Mononuclear cell (primary cell): ENCODE measurements around the gene SNRNP25. TPM values are rescaled to one million over a fixed set of nuclear protein-coding genes. Genes with fewer than 3 reads are reported as not detected.
"Not testable (repeated sequence)": the region's sequence is repeated elsewhere in the genome, so short reads cannot be mapped to it uniquely, and the experiment has no call there.

ENCODE experiments used
- H3K27me3 ChIP-seq: 2 replicates; pipeline ENCODE4 v1.6.0; 2011; ENCODE audit warnings: low read length, control low read depth; ENCODE audit not compliant: insufficient read depth
- H3K4me1 ChIP-seq: 2 replicates; pipeline ENCODE4 v1.5.1; 2011; ENCODE audit warnings: mild to moderate bottlenecking, low read length, control low read depth; ENCODE audit not compliant: insufficient read depth
- H3K4me3 ChIP-seq: 2 replicates; pipeline ENCODE4 v1.5.1; 2011; ENCODE audit warnings: mild to moderate bottlenecking, low read length, moderate library complexity
- H3K9me3 ChIP-seq: 2 replicates; pipeline ENCODE4 v1.5.1; 2011; ENCODE audit warnings: low read depth, mild to moderate bottlenecking, control low read depth, low read length
- total RNA-seq: library from RNA; depleted of rRNA; stranded (reverse); fragments of >200 nt; gene quantifications from one replicate; pipeline ENCODE4 v1.2.3, GENCODE V29; 2012

Gene SNRNP25
- total RNA-seq, 1 donor: 6.7 TPM

DNA sequence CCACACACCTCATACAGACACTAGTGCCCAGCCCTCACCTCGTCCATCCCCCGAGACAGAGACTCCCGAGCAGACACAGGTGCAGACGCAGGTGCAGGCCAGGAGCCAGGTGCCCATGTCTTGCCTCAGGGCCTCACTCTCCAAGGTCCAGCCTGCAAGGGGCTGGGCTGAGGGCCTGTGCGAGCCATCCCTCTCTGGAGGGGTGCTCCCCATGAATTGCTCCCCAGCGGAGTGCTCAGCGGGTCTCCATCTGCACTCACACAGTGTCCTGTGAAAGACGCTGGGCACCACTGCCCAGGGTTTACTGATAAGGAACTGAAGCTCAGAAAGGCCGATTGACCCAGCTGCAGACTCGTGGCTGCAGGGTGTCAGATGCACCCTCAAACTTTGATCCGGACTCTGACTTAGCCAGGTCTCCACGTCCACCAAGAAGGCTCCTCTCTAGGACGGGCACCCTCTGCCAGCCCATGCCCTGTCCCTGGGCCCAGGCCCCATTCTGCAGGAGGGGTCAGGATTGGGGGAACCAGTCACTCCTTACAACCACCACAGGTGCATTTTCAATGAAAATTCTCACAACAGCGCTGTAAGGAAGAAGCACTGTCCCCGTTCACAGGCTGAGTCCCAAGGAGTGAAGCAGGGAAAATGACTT lies 17.2 kb upstream of the SNRNP25 start:
- Histone ChIP-seq H3K4me3 (no peak overlapping the region), H3K9me3 (no peaks in the 10 kb centered on the region), H3K27me3 (no peaks in the 10 kb centered on the region), H3K4me1 (peaks cover 63% of the 10 kb centered on the region)

GRCh38 chr16:37511-37910 lies 16.1 kb upstream of the SNRNP25 start:
- peaks cover 63% of the 10 kb centered on the region for H3K4me1 ChIP-seq
- H3K27me3 ChIP-seq: no peaks in the 10 kb centered on the region
- H3K4me3 ChIP-seq: no peak overlapping the region
- no peaks in the 10 kb centered on the region for H3K9me3 ChIP-seq

- H3K27me3 ChIP-seq, H3K4me3 ChIP-seq, H3K9me3 ChIP-seq: not testable (repeated sequence)
- H3K4me1 ChIP-seq: peaks cover 63% of the 10 kb centered on the region
Measured at GRCh38 chr16:38206-38605, 15.4 kb upstream of the SNRNP25 start.

- no peaks in the 10 kb centered on the region for H3K27me3 ChIP-seq
- H3K4me1 ChIP-seq: peaks cover 56% of the 10 kb centered on the region
- H3K9me3 ChIP-seq: no peaks in the 10 kb centered on the region
- H3K4me3 ChIP-seq: no peak overlapping the region
Measured at GRCh38 chr16:38941-39892, 14.4 kb upstream of the SNRNP25 start.

GRCh38 chr16:41439-42068 lies 12.1 kb upstream of the SNRNP25 start:
- Histone ChIP-seq H3K4me3 (no peak overlapping the region), H3K27me3 (no peaks in the 10 kb centered on the region), H3K4me1 (peaks cover 35% of the 10 kb centered on the region), H3K9me3 (no peaks in the 10 kb centered on the region)

GRCh38 chr16:42069-42457 lies 11.6 kb upstream of the SNRNP25 start:
- H3K27me3 ChIP-seq: no peaks in the 10 kb centered on the region
- H3K4me1 ChIP-seq: peaks cover 30% of the 10 kb centered on the region
- no peak overlapping the region for H3K4me3 ChIP-seq
- no peaks in the 10 kb centered on the region for H3K9me3 ChIP-seq

DNA sequence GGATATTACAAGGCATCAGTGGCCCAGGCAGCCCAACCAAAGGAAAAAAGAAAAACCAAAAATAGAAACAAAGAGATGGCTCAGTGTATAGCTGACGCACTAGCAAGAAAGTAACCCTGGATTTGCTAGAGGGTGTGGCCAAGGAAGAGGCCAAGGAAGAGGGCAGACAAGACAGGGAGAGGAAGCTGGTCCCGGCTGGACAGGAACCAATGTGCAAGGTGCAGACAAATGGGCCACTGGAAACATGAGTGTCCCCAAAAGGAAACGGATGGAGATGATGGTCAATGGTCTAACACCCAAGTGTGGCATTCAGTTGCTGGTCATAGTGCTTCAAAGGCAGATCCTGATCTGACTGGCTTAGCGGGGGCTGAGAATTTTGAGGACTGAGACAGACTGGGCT lies 10.9 kb upstream of the SNRNP25 start:
- H3K4me1 ChIP-seq: peaks cover 24% of the 10 kb centered on the region
- H3K9me3 ChIP-seq: no peaks in the 10 kb centered on the region
- H3K27me3 ChIP-seq: no peaks in the 10 kb centered on the region
- H3K4me3 ChIP-seq: no peak overlapping the region

DNA sequence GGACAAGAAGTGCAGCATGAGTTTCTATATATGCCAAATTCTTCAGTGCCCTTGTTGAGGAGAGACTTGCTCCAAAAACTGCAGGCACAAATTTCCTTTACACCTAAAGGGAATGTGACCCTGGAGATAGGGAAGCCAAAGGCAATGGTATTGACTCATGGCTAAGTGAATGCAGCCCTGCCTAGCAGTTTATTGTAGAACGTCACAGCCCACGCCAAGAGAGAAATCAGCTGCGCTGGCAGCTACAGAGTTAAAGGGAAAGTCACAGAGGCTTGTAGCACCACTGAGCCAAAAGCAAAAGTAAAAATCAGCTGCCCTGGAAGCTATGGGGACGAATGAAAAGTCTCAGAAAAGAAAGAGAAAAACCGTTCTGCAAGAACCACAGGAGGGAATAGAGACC lies 10.3 kb upstream of the SNRNP25 start:
- H3K4me3 ChIP-seq: no peak overlapping the region
- no peaks in the 10 kb centered on the region for H3K27me3 ChIP-seq
- peaks cover 18% of the 10 kb centered on the region for H3K4me1 ChIP-seq
- no peaks in the 10 kb centered on the region for H3K9me3 ChIP-seq

- no peaks in the 10 kb centered on the region for H3K27me3 ChIP-seq
- H3K9me3 ChIP-seq: no peaks in the 10 kb centered on the region
- H3K4me1 ChIP-seq: peaks cover 4% of the 10 kb centered on the region
- H3K4me3 ChIP-seq: no peak overlapping the region
Measured at GRCh38 chr16:44655-45054, 9.0 kb upstream of the SNRNP25 start.

DNA sequence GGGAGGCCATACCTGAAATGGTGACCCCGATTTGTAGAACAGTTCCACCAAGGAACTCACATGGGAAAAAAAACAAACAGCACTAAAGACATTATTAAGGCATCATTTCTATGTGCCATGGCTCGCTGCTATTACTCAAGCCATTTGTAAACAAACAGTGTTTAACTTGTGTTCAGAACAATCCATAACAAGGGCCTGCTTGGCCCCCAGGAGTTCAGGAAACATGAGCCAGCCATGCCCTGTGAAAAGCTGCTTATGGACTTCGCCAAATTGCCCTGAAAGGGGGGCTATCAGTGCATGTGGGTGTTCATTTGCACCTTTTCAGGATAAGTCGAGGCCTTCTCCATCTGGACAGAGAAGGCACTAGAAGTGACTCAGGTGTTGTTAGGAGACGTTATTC lies 8.2 kb upstream of the SNRNP25 start:
- no peaks in the 10 kb centered on the region for H3K4me1 ChIP-seq
- no peaks in the 10 kb centered on the region for H3K9me3 ChIP-seq
- H3K4me3 ChIP-seq: no peak overlapping the region
- H3K27me3 ChIP-seq: no peaks in the 10 kb centered on the region

DNA sequence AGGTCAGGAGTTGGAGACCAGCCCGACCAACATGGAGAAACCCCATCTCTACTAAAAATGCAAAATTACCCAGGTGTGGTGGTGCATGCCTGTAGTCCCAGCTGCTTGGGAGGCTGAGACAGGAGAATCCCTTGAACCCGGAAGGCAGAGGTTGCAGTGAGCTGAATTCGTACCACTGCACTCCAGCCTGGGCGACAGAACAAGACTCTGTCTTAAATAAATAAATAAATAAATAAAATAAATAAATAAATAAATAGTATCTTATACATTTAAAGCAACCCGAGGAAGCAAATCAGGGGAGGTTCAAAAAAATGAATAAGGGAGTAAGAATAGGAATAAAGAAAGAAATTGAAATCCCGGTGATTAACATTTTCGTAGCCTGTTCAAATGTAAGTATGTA lies 7.1 kb upstream of the SNRNP25 start:
- not testable (repeated sequence) for H3K9me3 ChIP-seq, H3K4me1 ChIP-seq, H3K4me3 ChIP-seq, H3K27me3 ChIP-seq

DNA sequence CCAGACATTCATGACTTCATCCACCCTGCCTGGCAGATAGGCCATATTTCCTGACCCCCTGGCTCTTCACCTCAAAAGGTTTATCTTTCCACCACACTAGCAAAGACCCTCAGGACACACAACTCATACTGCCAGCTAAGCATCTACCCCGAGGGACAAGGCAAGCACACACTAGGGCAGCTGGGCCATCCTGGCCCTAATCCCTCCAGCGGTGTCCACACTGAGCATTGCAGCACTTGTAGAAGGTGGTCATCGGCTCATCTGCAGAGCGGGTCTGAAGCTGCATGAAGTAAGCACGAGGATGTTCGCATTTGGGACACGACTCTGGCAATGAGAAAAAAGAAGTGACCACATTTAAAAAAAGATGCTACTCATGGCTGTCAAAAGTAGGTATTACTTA lies 6.4 kb upstream of the SNRNP25 start:
- H3K4me3 ChIP-seq: no peak overlapping the region
- H3K4me1 ChIP-seq: peaks cover 15% of the 10 kb centered on the region
- no peaks in the 10 kb centered on the region for H3K9me3 ChIP-seq
- H3K27me3 ChIP-seq: no peaks in the 10 kb centered on the region

GRCh38 chr16:50769-51591 lies 2.6 kb upstream of the SNRNP25 start:
- Histone ChIP-seq H3K4me1 (peaks cover 31% of the 10 kb centered on the region), H3K4me3 (no peak overlapping the region)

DNA sequence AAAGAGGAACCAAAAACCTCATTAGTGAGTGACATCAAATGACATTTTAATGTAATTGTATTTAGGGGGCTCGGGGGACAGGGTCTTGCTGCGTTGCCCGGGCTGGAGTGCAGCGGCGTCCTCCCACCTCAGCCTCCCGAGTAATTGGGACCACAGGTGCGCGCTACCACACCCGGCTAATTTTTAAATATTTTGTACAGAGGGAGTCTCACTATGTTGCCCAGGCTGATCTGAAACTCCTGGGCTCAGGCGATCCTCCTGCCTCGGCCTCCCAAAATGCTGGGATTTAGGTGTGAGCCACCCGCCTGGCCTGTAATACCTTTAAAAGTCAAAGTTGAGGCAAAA lies 581 bp downstream of the SNRNP25 start:
- Histone ChIP-seq H3K4me3 (peak overlapping the region; percentile 86), H3K4me1 (peaks cover 31% of the 10 kb centered on the region), H3K27me3 (no peaks in the 10 kb centered on the region), H3K9me3 (no peaks in the 10 kb centered on the region)

More at GRCh38 chr16:50769-51591, 2.6 kb upstream of the SNRNP25 start:
- Histone ChIP-seq H3K9me3 (no peaks in the 10 kb centered on the region), H3K27me3 (no peaks in the 10 kb centered on the region)
